H9 (cell line): ENCODE results near the gene SLIT2. TPM values are rescaled to one million over a fixed set of nuclear protein-coding genes. Genes with fewer than 3 reads are reported as not detected.

ENCODE experiments used
- DNase-seq: peaks from one replicate; pipeline ENCODE4 v3.0.0-alpha.2; 2017
- H2AFZ ChIP-seq: one replicate; pipeline ENCODE4 v1.6.1; 2013; ENCODE audit warnings: mild to moderate bottlenecking, low read length, control low read depth, moderate library complexity
- H2AK5ac ChIP-seq: 2 replicates; pipeline ENCODE4 v1.6.1; 2013; ENCODE audit warnings: low read length, control low read depth, mixed read lengths; ENCODE audit not compliant: insufficient read length
- H2BK120ac ChIP-seq: one replicate; pipeline ENCODE4 v1.6.1; 2013; ENCODE audit warnings: low read depth, mild to moderate bottlenecking, low read length, control low read depth, inconsistent platforms; ENCODE audit not compliant: poor library complexity, severe bottlenecking
- H2BK12ac ChIP-seq: 2 replicates; pipeline ENCODE4 v1.6.1; 2013; ENCODE audit warnings: low read length, control low read depth, mixed read lengths, low read depth; ENCODE audit not compliant: insufficient read length
- H2BK15ac ChIP-seq: 2 replicates; pipeline ENCODE4 v1.6.1; 2013; ENCODE audit warnings: low read depth, low read length, control low read depth
- H2BK20ac ChIP-seq: one replicate; pipeline ENCODE4 v1.6.1; 2013; ENCODE audit warnings: low read depth, mild to moderate bottlenecking, low read length, control low read depth, inconsistent platforms; ENCODE audit not compliant: poor library complexity, severe bottlenecking
- H2BK5ac ChIP-seq: 2 replicates; pipeline ENCODE4 v1.6.1; 2013; ENCODE audit warnings: low read length, control low read depth, mixed read lengths; ENCODE audit not compliant: insufficient read length
- H3K14ac ChIP-seq: 2 replicates; pipeline ENCODE4 v1.6.1; 2013; ENCODE audit warnings: low read length, control low read depth; ENCODE audit not compliant: insufficient read depth
- H3K18ac ChIP-seq: 2 replicates; pipeline ENCODE4 v1.6.1; 2013; ENCODE audit warnings: low read depth, mild to moderate bottlenecking, mixed read lengths, low read length, control low read depth; ENCODE audit not compliant: insufficient read length
- H3K23ac ChIP-seq: 2 replicates; pipeline ENCODE4 v1.6.1; 2013; ENCODE audit warnings: low read length, control low read depth, mixed read lengths, low read depth; ENCODE audit not compliant: insufficient read length
- H3K23me2 ChIP-seq: 2 replicates; pipeline ENCODE4 v1.6.1; 2013; ENCODE audit warnings: low read depth, mild to moderate bottlenecking, mixed read lengths, low read length, control low read depth; ENCODE audit not compliant: insufficient read length, poor library complexity, severe bottlenecking
- H3K27ac ChIP-seq: 2 replicates; pipeline ENCODE4 v1.5.1; 2013; ENCODE audit warnings: low read length, control low read depth, mixed read lengths, low read depth; ENCODE audit not compliant: insufficient read length
- H3K27me3 ChIP-seq: 2 replicates; pipeline ENCODE4 v1.6.1; 2013; ENCODE audit warnings: low read length, control low read depth, inconsistent platforms; ENCODE audit not compliant: insufficient read depth
- H3K4ac ChIP-seq: 2 replicates; pipeline ENCODE4 v1.6.1; 2013; ENCODE audit warnings: low read depth, mild to moderate bottlenecking, control low read depth, inconsistent platforms, low read length, moderate library complexity
- H3K4me1 ChIP-seq: 2 replicates; pipeline ENCODE4 v1.6.1; 2013; ENCODE audit warnings: low read length, control low read depth, inconsistent platforms; ENCODE audit not compliant: insufficient read depth
- H3K4me2 ChIP-seq: 2 replicates; pipeline ENCODE4 v1.6.1; 2013; ENCODE audit warnings: low read length, control low read depth, mixed read lengths; ENCODE audit not compliant: insufficient read length, insufficient read depth
- H3K56ac ChIP-seq: 2 replicates; pipeline ENCODE4 v1.6.1; 2013; ENCODE audit warnings: low read depth, mild to moderate bottlenecking, mixed read lengths, low read length, control low read depth; ENCODE audit not compliant: insufficient read length
- H3K79me1 ChIP-seq: 2 replicates; pipeline ENCODE4 v1.6.1; 2013; ENCODE audit warnings: low read depth, mild to moderate bottlenecking, moderate library complexity, low read length, control low read depth, inconsistent platforms; ENCODE audit not compliant: insufficient read depth, poor library complexity, severe bottlenecking
- H3K79me2 ChIP-seq: 2 replicates; pipeline ENCODE4 v1.6.1; 2013; ENCODE audit warnings: low read length, control low read depth, inconsistent platforms; ENCODE audit not compliant: insufficient read depth
- H3K9ac ChIP-seq: 2 replicates; pipeline ENCODE4 v1.6.1; 2013; ENCODE audit warnings: low read length, control low read depth, mixed read lengths; ENCODE audit not compliant: insufficient read length; ENCODE audit errors: extremely low read depth
- H3K9me3 ChIP-seq: one replicate; pipeline ENCODE4 v1.6.1; 2013; ENCODE audit warnings: low read depth, low read length, inconsistent platforms; ENCODE audit not compliant: control insufficient read depth
- H3T11ph ChIP-seq: one replicate; pipeline ENCODE4 v1.6.1; 2013; ENCODE audit warnings: mild to moderate bottlenecking, low read length, control low read depth, inconsistent platforms
- H4K20me1 ChIP-seq: one replicate; pipeline ENCODE4 v1.6.1; 2013; ENCODE audit not compliant: control insufficient read depth, insufficient read length, insufficient read depth
- H4K5ac ChIP-seq: 2 replicates; pipeline ENCODE4 v1.6.1; 2013; ENCODE audit warnings: low read depth, mild to moderate bottlenecking, mixed read lengths, low read length, control low read depth; ENCODE audit not compliant: insufficient read length
- H4K8ac ChIP-seq: replicated peaks from 2 replicates; pipeline ENCODE4 v1.6.1; 2013; ENCODE audit warnings: low read length, control low read depth, mixed read lengths, low read depth; ENCODE audit not compliant: insufficient read length
- H4K91ac ChIP-seq: 2 replicates; pipeline ENCODE4 v1.6.1; 2013; ENCODE audit warnings: low read depth, mild to moderate bottlenecking, moderate library complexity, mixed read lengths, low read length, control low read depth; ENCODE audit not compliant: insufficient read length
- H3K27ac Mint-ChIP-seq, 3 experiments: 2 replicates in 2 of 3; 3 replicates in 1 of 3; pipeline ENCODE4 v1.8.0; 2020 to 2021; ENCODE audit warnings: mixed read lengths in 3 of 3, mild to moderate bottlenecking in 1 of 3, moderate library complexity in 1 of 3
- H3K27me3 Mint-ChIP-seq: 2 replicates; pipeline ENCODE4 v1.8.0; 2021; ENCODE audit warnings: low read depth, mild to moderate bottlenecking, moderate library complexity, mixed read lengths
- H3K36me3 Mint-ChIP-seq, 3 experiments: 2 replicates in 2 of 3; 3 replicates in 1 of 3; pipeline ENCODE4 v1.8.0; 2020 to 2021; ENCODE audit warnings: low read depth in 3 of 3, mixed read lengths in 3 of 3; ENCODE audit not compliant: insufficient read depth in 1 of 3
- H3K4me1 Mint-ChIP-seq, 2 experiments: 2 replicates each; pipeline ENCODE4 v1.8.0; 2020; ENCODE audit warnings: mixed read lengths in 2 of 2
- H3K4me3 Mint-ChIP-seq, 2 experiments: 2 replicates in 1 of 2; 3 replicates in 1 of 2; pipeline ENCODE4 v1.8.0; 2020 to 2021; ENCODE audit warnings: mild to moderate bottlenecking in 2 of 2, mixed read lengths in 2 of 2, moderate library complexity in 1 of 2
- H3K9me3 Mint-ChIP-seq, 2 experiments: 2 replicates in 1 of 2; 3 replicates in 1 of 2; pipeline ENCODE4 v1.8.0; 2020; ENCODE audit warnings: mild to moderate bottlenecking in 2 of 2, mixed read lengths in 2 of 2, moderate library complexity in 1 of 2
- CTCF ChIP-seq: fragments of 200-600 bp; sonication (generic); conservative IDR thresholded peaks from 3 replicates; pipeline ENCODE4 v1.8.0; 2021; ENCODE audit warnings: antibody characterized with exemption, mild to moderate bottlenecking
- WGBS: extraction: QIAGEN DNeasy Blood & Tissue Kit; methylation state at CpG from one replicate; pipeline ENCODE4 v1.1.7; 2013; ENCODE audit warnings: missing lambda C conversion rate, low lambda C conversion rate, mixed read lengths; ENCODE audit not compliant: insufficient read length; ENCODE audit errors: extremely low coverage; 5-methylcytosine and 5-hydroxymethylcytosine counted together
- total RNA-seq: library from RNA; stranded (reverse); gene quantifications from 2 replicates; pipeline ENCODE4 v1.2.1, GENCODE V29; 2021

Gene SLIT2
- total RNA-seq, 1 experiment from 2014 or later = 1.3 TPM

DNA sequence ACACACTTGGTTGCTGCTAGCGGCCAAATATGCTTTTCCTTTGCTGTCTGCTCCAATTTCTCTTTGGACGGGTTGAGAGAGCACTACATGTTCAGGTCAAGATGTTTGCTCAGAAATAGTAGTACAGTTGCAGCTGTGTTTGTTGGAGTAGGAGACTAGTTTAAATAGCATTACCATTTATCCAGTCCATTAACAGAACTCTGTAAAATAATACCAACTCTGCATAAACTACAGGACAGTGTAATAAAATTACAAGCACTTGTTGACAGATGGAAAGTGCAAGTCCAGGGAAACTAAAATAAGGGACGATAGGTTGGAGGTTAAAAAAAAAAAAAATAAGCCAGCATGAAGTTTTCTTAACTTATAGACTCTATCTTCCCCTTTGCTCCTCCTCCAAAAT is 20.2 kb downstream of the SLIT2 start:
- no peak overlapping the region for H3K23ac ChIP-seq
- H3K23me2 ChIP-seq = no peaks in the 10 kb centered on the region
- no peaks in the 10 kb centered on the region for H3K9me3 ChIP-seq
- H2AK5ac ChIP-seq = no peak overlapping the region
- no peak for TF ChIP-seq CTCF
- H2BK20ac ChIP-seq = no peak overlapping the region
- peaks cover 3 to 9% of the 10 kb centered on the region in 2 experiments; a peak in 2 of 4 replicates for H3K4me1 Mint-ChIP-seq
- no peak overlapping the region for H2BK120ac ChIP-seq
- H3K27me3 Mint-ChIP-seq = no peaks in the 10 kb centered on the region
- H3K27ac Mint-ChIP-seq = no peak overlapping the region; a peak in 1 of 7 replicates
- no peak overlapping the region for H3K56ac ChIP-seq
- H3K4me1 ChIP-seq = no peaks in the 10 kb centered on the region
- H3K36me3 Mint-ChIP-seq = no peaks in the 10 kb centered on the region
- no peaks in the 10 kb centered on the region for H3K9me3 Mint-ChIP-seq
- no peak overlapping the region for H2BK15ac ChIP-seq
- no peak overlapping the region for H4K8ac ChIP-seq
- no peaks in the 10 kb centered on the region for H3K27me3 ChIP-seq
- no peak overlapping the region for H4K91ac ChIP-seq
- H2BK12ac ChIP-seq = no peak overlapping the region
- no peak overlapping the region for H3K27ac ChIP-seq
- no peak overlapping the region for H2AFZ ChIP-seq
- no peaks in the 10 kb centered on the region for H3K79me2 ChIP-seq
- no peak overlapping the region for H3K9ac ChIP-seq
- H3K4ac ChIP-seq = no peak overlapping the region
- no peak overlapping the region for H3K4me2 ChIP-seq
- no peak overlapping the region for H3K18ac ChIP-seq
- no peaks in the 10 kb centered on the region for H3K79me1 ChIP-seq
- H3K14ac ChIP-seq = no peak overlapping the region
- no peak overlapping the region for H4K5ac ChIP-seq
- DNase-seq = no peak
- no peak overlapping the region for H3K4me3 Mint-ChIP-seq
- H4K20me1 ChIP-seq = no peaks in the 10 kb centered on the region
- H2BK5ac ChIP-seq = no peak overlapping the region
- no peak overlapping the region for H3T11ph ChIP-seq
- no CpG with 5 or more reads among the region's 3 CpGs for WGBS
